HG02642 (cell line): Measurements from ENCODE around the gene MYLK2.

ENCODE experiments used
- ATAC-seq: cut with Tn5 transposase; IDR thresholded peaks from one replicate; pipeline ENCODE4 v1.9.1; 2021; ENCODE audit warnings: mild to moderate bottlenecking; ENCODE audit not compliant: unreplicated experiment, poor library complexity

MYLK2 gene

GRCh38 chr20:31819083-31819784 is at the start of gene MYLK2:
TSS of gene MYLK2 (plus strand) at chr20:31819356. CDS start at chr20:31819581, 225 bp downstream.
- ATAC-seq = no peak

- no peak for ATAC-seq
Observed at GRCh38 chr20:31769681-31770080, 49.5 kb upstream of the MYLK2 start.

- no peak for ATAC-seq
Observed at GRCh38 chr20:31770243-31770642, 48.9 kb upstream of the MYLK2 start.

- ATAC-seq = no peak
Observed at GRCh38 chr20:31774408-31774807, 44.7 kb upstream of the MYLK2 start.

GRCh38 chr20:31780839-31781238 is 38.3 kb upstream of the MYLK2 start:
- ATAC-seq = no peak

GRCh38 chr20:31781945-31782344 is 37.2 kb upstream of the MYLK2 start:
- ATAC-seq = no peak

GRCh38 chr20:31784354-31785044 is 34.7 kb upstream of the MYLK2 start:
- ATAC-seq = no peak

- ATAC-seq = no peak
Observed at GRCh38 chr20:31785089-31785488, 34.1 kb upstream of the MYLK2 start.

- no peak for ATAC-seq
Observed at GRCh38 chr20:31788578-31788977, 30.6 kb upstream of the MYLK2 start.

- no peak for ATAC-seq
Observed at GRCh38 chr20:31790401-31790800, 28.8 kb upstream of the MYLK2 start.

GRCh38 chr20:31797364-31797763 is 21.8 kb upstream of the MYLK2 start:
- ATAC-seq = no peak

GRCh38 chr20:31801508-31801907 is 17.6 kb upstream of the MYLK2 start:
- no peak for ATAC-seq

GRCh38 chr20:31803552-31804291 is 15.4 kb upstream of the MYLK2 start:
- ATAC-seq = no peak

GRCh38 chr20:31806564-31807355 is 12.4 kb upstream of the MYLK2 start:
- ATAC-seq = no peak

GRCh38 chr20:31808481-31808880 is 10.7 kb upstream of the MYLK2 start:
- ATAC-seq = no peak

GRCh38 chr20:31809661-31810060 is 9.5 kb upstream of the MYLK2 start:
- no peak for ATAC-seq

- no peak for ATAC-seq
Observed at GRCh38 chr20:31811198-31811597, 8.0 kb upstream of the MYLK2 start.

- no peak for ATAC-seq
Observed at GRCh38 chr20:31811796-31812728, 7.1 kb upstream of the MYLK2 start.

GRCh38 chr20:31813611-31814010 is 5.5 kb upstream of the MYLK2 start:
- no peak for ATAC-seq
